Keratinocyte (primary cell): Measurements from ENCODE around the gene SPPL3. TPM values are rescaled to one million over a fixed set of nuclear protein-coding genes. Genes with fewer than 3 reads are reported as not detected.

ENCODE experiments used
- DNase-seq: peaks from one replicate; pipeline ENCODE4 v3.0.0-alpha.2; 2011; ENCODE audit warnings: low read depth, missing footprints, low spot score
- FAIRE-seq: peaks from 2 replicates; lab custom pipeline; 2011; peaks lifted over from hg19 to GRCh38; lab: Jason Lieb, UNC
- H2AFZ ChIP-seq: 2 replicates; pipeline ENCODE4 v1.6.0; 2012; ENCODE audit warnings: low read length, control low read depth, inconsistent platforms; ENCODE audit not compliant: control insufficient read depth
- H3K27ac ChIP-seq: 2 replicates; pipeline ENCODE4 v1.5.1; 2011; ENCODE audit warnings: low read length; ENCODE audit not compliant: control insufficient read depth, insufficient read depth
- H3K27me3 ChIP-seq: 3 replicates; pipeline ENCODE4 v1.6.0; 2011; ENCODE audit warnings: low read length; ENCODE audit not compliant: control insufficient read depth, insufficient read depth; ENCODE audit errors: extremely low read depth
- H3K36me3 ChIP-seq, 2 experiments: 2 replicates in 1 of 2; 3 replicates in 1 of 2; pipeline ENCODE4 v1.5.1; 2011; ENCODE audit warnings: low read length in 2 of 2, mild to moderate bottlenecking in 1 of 2; ENCODE audit not compliant: control insufficient read depth in 2 of 2, insufficient read depth in 2 of 2; ENCODE audit errors: extremely low read depth in 1 of 2
- H3K4me1 ChIP-seq: 3 replicates; pipeline ENCODE4 v1.5.1; 2011; ENCODE audit warnings: low read length; ENCODE audit not compliant: control insufficient read depth, insufficient read depth; ENCODE audit errors: extremely low read depth
- H3K4me2 ChIP-seq: 3 replicates; pipeline ENCODE4 v1.6.0; 2011; ENCODE audit warnings: low read depth, low read length; ENCODE audit not compliant: control insufficient read depth, insufficient read depth; ENCODE audit errors: extremely low read depth
- H3K4me3 ChIP-seq, 3 experiments: fragments of 200-600 bp in 1 of 3; sonication (generic) in 1 of 3; 2 replicates in 2 of 3; 3 replicates in 1 of 3; pipeline ENCODE4 v1.5.1; 2011 to 2016; ENCODE audit warnings: low read length in 3 of 3, mild to moderate bottlenecking in 3 of 3, control low read depth in 2 of 3, inconsistent platforms in 1 of 3, low read depth in 1 of 3, mixed read lengths in 1 of 3, mixed run types in 1 of 3, moderate library complexity in 1 of 3; ENCODE audit not compliant: control insufficient read depth in 2 of 3, insufficient read depth in 2 of 3; ENCODE audit errors: extremely low read depth in 1 of 3
- H3K79me2 ChIP-seq: 2 replicates; pipeline ENCODE4 v1.6.0; 2012; ENCODE audit warnings: low read length; ENCODE audit not compliant: control insufficient read depth, insufficient read depth
- H3K9ac ChIP-seq: 3 replicates; pipeline ENCODE4 v1.6.0; 2011; ENCODE audit warnings: low read length; ENCODE audit not compliant: control insufficient read depth, insufficient read depth; ENCODE audit errors: extremely low read depth
- H3K9me1 ChIP-seq: 3 replicates; pipeline ENCODE4 v1.6.0; 2011; ENCODE audit warnings: low read length; ENCODE audit not compliant: control insufficient read depth, insufficient read depth; ENCODE audit errors: extremely low read depth
- H3K9me3 ChIP-seq: 2 replicates; pipeline ENCODE4 v1.5.1; 2012; ENCODE audit warnings: low read depth, low read length; ENCODE audit not compliant: control insufficient read depth
- H4K20me1 ChIP-seq: 3 replicates; pipeline ENCODE4 v1.6.0; 2011; ENCODE audit warnings: low read length; ENCODE audit not compliant: control insufficient read depth, insufficient read depth; ENCODE audit errors: extremely low read depth
- EZH2 ChIP-seq: IDR thresholded peaks from one replicate; pipeline ENCODE4 v1.6.1; 2012; ENCODE audit warnings: inconsistent platforms, mild to moderate bottlenecking, low read length, moderate library complexity
- dilution Hi-C: fragments of 300-500 bp; cut with MboI; formaldehyde crosslinking; loops from one replicate; pipeline ENCODE4 v1.7.0; 2020; ENCODE audit warnings: low sequenced_read_pairs; ENCODE audit not compliant: extremely low pct_ligation_motif_present
- polyA plus RNA-seq, 5 experiments: library from polyadenylated mRNA; depleted of rRNA in 3 of 5; stranded (reverse) in 3 of 5; stranded (forward) in 1 of 5; unstranded in 1 of 5; fragments of >200 nt; gene quantifications; 1 replicate in 1 of 5; 2 replicates in 3 of 5; 3 replicates in 1 of 5; pipeline versions ENCODE4 v1.2.1 to v1.2.3, GENCODE V29; 2011 to 2012; ENCODE audit warnings: missing spikeins in 2 of 5, low read depth in 1 of 5, low replicate concordance in 1 of 5
- TF ChIP-seq, protein P1 (sequence below), 3 experiments: IDR thresholded peaks in 1 of 3; conservative IDR thresholded peaks in 1 of 3; optimal IDR thresholded peaks in 1 of 3; 2 replicates in 2 of 3; 3 replicates in 1 of 3; pipeline versions ENCODE3 to v1.5.1; 2011; ENCODE audit warnings: low read length in 3 of 3, mild to moderate bottlenecking in 3 of 3, moderate library complexity in 2 of 3, control low read depth in 1 of 3, inconsistent platforms in 1 of 3; ENCODE audit not compliant: insufficient read depth in 2 of 3; ENCODE audit errors: extremely low read depth in 1 of 3

SPPL3 gene
- polyA plus RNA-seq, 1 donor (not counting 4 experiments of a cell fraction or from before 2014, with no cell fraction given) = 28.3 TPM

GRCh38 chr12:120870415-120870814 lies 33.7 kb downstream of the SPPL3 start:
- Histone ChIP-seq H3K4me2 (no peak overlapping the region), H3K9me3 (no peaks in the 10 kb centered on the region), H3K27me3 (no peaks in the 10 kb centered on the region), H3K9ac (no peak overlapping the region), H2AFZ (no peak overlapping the region), H3K79me2 (peaks cover 67% of the 10 kb centered on the region), H4K20me1 (no peaks in the 10 kb centered on the region), H3K9me1 (peaks cover 2% of the 10 kb centered on the region), H3K4me3 (no peak overlapping the region), H3K4me1 (peaks cover 8% of the 10 kb centered on the region), H3K36me3 (peaks cover 0 to 1% of the 10 kb centered on the region in 2 experiments), H3K27ac (peak overlapping the region; percentile 50)
- dilution Hi-C loops = no loop called here
- no peak for FAIRE-seq
- no peak for DNase-seq
- TF ChIP-seq, protein P1, sequence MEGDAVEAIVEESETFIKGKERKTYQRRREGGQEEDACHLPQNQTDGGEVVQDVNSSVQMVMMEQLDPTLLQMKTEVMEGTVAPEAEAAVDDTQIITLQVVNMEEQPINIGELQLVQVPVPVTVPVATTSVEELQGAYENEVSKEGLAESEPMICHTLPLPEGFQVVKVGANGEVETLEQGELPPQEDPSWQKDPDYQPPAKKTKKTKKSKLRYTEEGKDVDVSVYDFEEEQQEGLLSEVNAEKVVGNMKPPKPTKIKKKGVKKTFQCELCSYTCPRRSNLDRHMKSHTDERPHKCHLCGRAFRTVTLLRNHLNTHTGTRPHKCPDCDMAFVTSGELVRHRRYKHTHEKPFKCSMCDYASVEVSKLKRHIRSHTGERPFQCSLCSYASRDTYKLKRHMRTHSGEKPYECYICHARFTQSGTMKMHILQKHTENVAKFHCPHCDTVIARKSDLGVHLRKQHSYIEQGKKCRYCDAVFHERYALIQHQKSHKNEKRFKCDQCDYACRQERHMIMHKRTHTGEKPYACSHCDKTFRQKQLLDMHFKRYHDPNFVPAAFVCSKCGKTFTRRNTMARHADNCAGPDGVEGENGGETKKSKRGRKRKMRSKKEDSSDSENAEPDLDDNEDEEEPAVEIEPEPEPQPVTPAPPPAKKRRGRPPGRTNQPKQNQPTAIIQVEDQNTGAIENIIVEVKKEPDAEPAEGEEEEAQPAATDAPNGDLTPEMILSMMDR (optimal IDR thresholded peaks at IDR 0.05 in 1 of 3, IDR thresholded peaks at IDR 0.05 in 1 of 3, conservative IDR thresholded peaks at IDR 0.05 in 1 of 3; ENCODE audit: extremely low read depth in 1 of 3, insufficient read depth in 2 of 3, low read length in 3 of 3) = no peak
- TF ChIP-seq EZH2 = no peak

GRCh38 chr12:120869376-120869775 lies 34.8 kb downstream of the SPPL3 start:
- Histone ChIP-seq H4K20me1 (no peaks in the 10 kb centered on the region), H3K27ac (peak overlapping the region; percentile 50), H3K79me2 (peaks cover 64% of the 10 kb centered on the region), H2AFZ (no peak overlapping the region), H3K27me3 (no peaks in the 10 kb centered on the region), H3K4me3 (no peak overlapping the region), H3K4me1 (peaks cover 8% of the 10 kb centered on the region), H3K36me3 (peaks cover 0 to 1% of the 10 kb centered on the region in 2 experiments), H3K4me2 (no peak overlapping the region), H3K9me3 (no peaks in the 10 kb centered on the region), H3K9ac (no peak overlapping the region), H3K9me1 (peaks cover 2% of the 10 kb centered on the region)
- dilution Hi-C loops = no loop called here
- FAIRE-seq = no peak
- no peak for TF ChIP-seq EZH2
- TF ChIP-seq, protein P1 (optimal IDR thresholded peaks at IDR 0.05 in 1 of 3, IDR thresholded peaks at IDR 0.05 in 1 of 3, conservative IDR thresholded peaks at IDR 0.05 in 1 of 3; ENCODE audit: extremely low read depth in 1 of 3, insufficient read depth in 2 of 3, low read length in 3 of 3) = no peak
- no peak for DNase-seq
